COR-L47 (cell line): ENCODE data around the gene SART1.

Experiments used
- DNase-seq: peaks from one replicate; lab custom pipeline; 2025; lab: John Stamatoyannopoulos, UW

The SART1 gene

GRCh38 chr11:65961267-65962140, at the start of gene SART1:
Gene SART1, plus strand, starts transcription at chr11:65961734. Its CDS starts 47 bp downstream, at chr11:65961781.
- DNase-seq = peak; percentile 97

GRCh38 chr11:65912845-65913244, 48.7 kb upstream of the SART1 start:
- no peak for DNase-seq

GRCh38 chr11:65915101-65915820, 46.3 kb upstream of the SART1 start:
- no peak for DNase-seq

- no peak for DNase-seq
These were observed 45.7 kb upstream of the SART1 start for GRCh38 chr11:65915821-65916251.

GRCh38 chr11:65916391-65916790, 45.1 kb upstream of the SART1 start:
- DNase-seq = no peak

- no peak for DNase-seq
These were observed 44.5 kb upstream of the SART1 start for GRCh38 chr11:65917077-65917433.

- no peak for DNase-seq
These were observed 43.9 kb upstream of the SART1 start for GRCh38 chr11:65917434-65918210.

- DNase-seq = no peak
These were observed 43.1 kb upstream of the SART1 start, which contains the start of gene C11orf68 for GRCh38 chr11:65918211-65919140. Gene C11orf68, minus strand, starts transcription at chr11:65919062. Its CDS starts 31 bp downstream, at chr11:65919031.

- peak; percentile 99 for DNase-seq
These were observed 42.4 kb upstream of the SART1 start, which contains the start of gene DRAP1 for GRCh38 chr11:65919141-65919572. Gene DRAP1, plus strand, starts transcription at chr11:65919426. Its CDS starts 76 bp downstream, at chr11:65919502.

- DNase-seq = no peak
These were observed 41.8 kb upstream of the SART1 start for GRCh38 chr11:65919573-65920371.

- DNase-seq = no peak
These were observed 41.1 kb upstream of the SART1 start for GRCh38 chr11:65920372-65920802.

- no peak for DNase-seq
These were observed 40.4 kb upstream of the SART1 start for GRCh38 chr11:65921033-65921555.

- no peak for DNase-seq
These were observed 39.7 kb upstream of the SART1 start for GRCh38 chr11:65921876-65922275.

- no peak for DNase-seq
These were observed 39.0 kb upstream of the SART1 start for GRCh38 chr11:65922565-65922964.

GRCh38 chr11:65925397-65925796, 36.1 kb upstream of the SART1 start:
- no peak for DNase-seq

GRCh38 chr11:65927904-65928397, 33.6 kb upstream of the SART1 start:
- DNase-seq = no peak

- no peak for DNase-seq
These were observed 32.9 kb upstream of the SART1 start for GRCh38 chr11:65928667-65929066.

GRCh38 chr11:65931773-65932557, 29.6 kb upstream of the SART1 start:
- no peak for DNase-seq

GRCh38 chr11:65932558-65932919, 29.0 kb upstream of the SART1 start:
- no peak for DNase-seq
